NOMO-1 treated with DMSO at 0.1 percent for 48 hours (cell line): ENCODE data around the gene MOB3B.
"Not testable (repeated sequence)": the region's sequence is repeated elsewhere in the genome, so short reads cannot be mapped to it uniquely, and the experiment has no call there.

ENCODE experiments used
- DNase-seq: peaks from one replicate; lab custom pipeline; 2025; ENCODE audit not compliant: unreplicated experiment; lab: John Stamatoyannopoulos, UW

MOB3B gene

DNA sequence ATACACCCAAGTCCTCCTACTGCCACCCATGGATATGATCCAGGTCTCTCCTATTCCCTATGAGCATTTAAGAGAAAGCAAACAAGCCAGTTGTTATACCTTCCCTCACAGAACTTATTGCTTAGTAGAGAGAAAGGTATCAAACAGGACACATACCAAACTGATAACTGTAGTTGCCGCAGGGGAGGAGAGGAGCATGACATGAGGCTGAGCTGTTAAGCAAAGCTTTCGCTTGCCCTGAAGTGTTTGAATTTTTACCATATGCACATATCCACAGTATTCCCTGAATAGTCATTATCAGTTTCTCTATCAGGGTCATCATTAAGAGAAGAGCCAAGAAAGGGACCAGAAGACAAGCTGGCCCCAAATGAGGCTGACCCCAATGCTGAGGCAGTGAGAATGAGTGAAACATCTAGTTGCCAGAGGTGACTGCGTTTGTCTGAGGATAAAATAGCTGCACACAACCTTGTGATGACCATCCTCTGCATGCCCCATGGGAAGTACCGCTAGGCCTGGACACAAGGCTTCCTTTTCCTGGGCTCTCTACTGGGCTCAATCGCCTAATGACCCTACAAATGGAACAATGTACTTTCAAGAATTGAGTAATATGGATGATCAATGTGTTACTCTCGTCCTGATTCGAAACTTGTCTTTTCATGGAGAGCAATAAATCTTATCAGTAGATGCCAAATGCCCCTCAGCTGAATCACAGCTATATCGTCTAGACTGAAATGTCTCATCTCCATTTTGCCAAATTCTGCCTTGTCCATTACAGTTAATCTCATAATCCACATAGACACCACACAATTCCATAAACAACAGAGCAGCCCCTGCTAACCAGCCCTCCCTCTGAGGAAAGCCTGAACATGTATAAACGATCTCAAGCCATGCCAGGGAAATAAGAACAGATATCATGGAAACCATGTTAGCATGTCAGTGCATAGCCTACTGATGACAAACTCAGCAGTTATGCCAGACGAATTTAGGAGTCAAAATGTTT, 9.8 kb downstream of the MOB3B start:
- DNase-seq, result no peak

DNA sequence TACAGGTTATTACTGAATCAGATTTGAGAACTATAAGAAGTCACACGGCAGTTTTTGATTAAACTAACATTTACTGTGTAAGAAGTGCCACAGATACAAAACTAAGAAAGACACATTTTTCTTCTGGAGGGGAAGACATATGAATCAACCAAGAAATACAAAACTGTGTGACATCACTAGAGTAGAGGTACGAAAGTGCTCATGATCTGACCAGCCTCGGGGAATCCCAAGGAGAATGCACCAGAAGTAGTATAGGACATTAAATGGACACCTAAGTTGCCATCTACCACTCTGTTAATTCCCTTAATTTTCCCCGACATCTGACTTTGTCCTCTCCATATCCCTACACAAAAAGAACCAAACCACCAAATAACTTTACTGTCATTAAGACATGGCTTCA, 10.8 kb downstream of the MOB3B start:
- no peak for DNase-seq

DNA sequence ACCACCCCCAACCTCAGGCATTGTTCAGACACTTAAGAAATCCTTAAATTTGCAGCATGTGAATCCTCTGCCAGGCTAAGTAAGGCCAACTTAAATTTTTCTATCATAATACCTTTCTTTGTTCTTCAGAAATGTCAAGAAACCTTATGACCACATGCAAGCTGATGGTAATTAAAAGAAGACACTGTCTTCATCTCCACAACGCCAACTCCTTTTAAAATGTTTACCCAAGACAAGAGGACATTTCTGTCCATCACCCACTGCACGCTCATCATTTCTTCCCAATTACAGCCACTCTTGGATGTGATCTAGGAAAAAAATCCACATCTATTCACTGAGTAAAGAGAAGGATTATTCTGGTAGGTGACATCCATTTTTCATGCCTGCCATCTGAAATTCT, 11.6 kb downstream of the MOB3B start:
- DNase-seq, result no peak

DNA sequence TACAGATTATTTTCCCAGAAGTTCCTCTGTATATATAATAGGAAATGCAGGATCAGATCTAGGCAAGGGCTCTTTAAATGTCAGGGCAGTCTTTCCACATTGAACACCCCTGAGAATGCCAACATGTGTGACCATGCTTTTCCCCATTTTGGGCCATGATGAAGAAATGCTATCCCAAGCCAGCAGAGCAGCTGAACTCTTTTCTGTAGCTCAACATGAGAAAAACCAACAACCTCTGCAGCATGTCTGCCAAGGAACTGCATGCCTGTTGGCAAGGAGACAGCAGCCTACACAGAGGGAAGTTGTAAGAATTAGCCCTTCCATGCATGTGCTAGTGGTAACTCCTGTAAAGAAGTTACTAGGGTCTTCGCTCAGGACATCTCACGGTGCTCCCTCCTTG, 15.1 kb downstream of the MOB3B start:
- no peak for DNase-seq

DNA sequence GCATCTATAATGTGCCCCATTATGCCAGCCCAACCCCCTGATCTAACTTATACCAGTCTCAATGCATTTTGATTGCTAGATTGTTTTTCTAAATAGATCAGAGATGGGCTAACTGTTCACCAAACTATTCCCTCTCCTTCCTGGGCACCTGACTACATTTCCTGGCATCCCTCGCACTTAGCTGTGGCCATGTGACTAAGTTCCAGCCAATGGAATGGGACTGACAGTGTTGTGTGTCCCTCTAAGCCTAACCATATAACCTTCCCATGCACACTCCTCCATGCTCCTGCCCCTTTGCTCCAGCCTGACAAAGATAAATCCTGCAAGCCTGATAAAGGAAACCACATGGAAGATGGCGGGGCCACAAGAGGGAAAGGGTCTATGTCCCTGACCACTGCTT, 17.8 kb downstream of the MOB3B start:
- no peak for DNase-seq

DNA sequence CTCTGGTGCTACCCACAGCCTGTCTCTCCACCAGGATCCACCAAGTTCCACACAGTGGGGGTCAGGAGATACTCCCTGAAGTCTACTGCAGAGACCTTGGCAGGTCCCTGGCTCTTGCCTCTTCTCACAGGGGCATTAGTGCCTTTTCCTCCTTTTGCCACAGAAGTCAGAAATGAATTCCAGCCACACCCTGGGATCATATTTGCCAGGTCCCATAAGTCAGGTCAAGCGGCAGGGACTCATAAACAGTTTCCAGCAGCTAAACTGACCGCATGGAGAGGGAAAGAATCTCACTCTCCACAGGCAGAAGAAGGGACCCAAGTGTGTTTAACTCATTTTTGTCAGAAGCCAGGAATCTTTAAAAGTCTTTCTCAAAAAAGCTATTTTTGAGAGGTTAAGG, 18.8 kb downstream of the MOB3B start:
- DNase-seq, result no peak

DNA sequence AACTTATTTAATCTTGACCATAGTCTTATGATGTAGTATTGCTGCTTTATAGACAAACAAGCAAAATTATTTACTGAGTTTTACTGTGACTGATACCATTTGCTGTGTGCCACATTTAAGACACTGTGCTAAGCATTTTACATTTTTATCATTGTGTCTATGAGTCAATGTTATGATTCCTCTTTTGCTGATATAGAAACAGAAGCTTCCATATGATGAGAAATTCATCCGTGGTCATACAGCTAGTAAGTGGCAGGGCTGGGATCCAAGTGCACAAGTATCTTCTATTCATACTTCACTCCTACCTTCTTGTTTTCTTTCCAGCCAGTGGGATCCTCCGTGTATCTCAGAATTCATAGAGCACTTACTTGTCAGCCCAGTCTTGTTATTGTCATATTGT, 22.6 kb downstream of the MOB3B start:
- no peak for DNase-seq

DNA sequence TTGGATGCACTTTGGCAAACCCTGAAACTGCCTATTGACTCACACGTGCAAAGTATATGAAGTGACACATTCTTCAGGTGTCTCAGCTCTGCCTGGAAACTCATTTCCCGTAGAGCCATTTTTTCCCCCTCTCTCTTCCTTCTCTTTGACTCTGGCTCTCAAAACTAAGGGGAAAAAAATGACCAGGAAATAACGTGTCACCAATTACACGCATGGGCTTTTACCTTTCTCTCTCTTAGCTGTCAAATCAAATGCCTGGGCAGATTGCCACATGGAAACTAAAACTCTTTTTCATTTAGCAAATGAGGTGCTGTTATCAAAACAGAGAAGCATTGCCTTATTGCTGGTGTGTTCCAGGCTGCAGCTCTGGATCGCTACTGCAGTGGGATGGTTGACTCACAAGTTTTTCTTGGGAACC, 23.9 kb downstream of the MOB3B start:
- no peak for DNase-seq

DNA sequence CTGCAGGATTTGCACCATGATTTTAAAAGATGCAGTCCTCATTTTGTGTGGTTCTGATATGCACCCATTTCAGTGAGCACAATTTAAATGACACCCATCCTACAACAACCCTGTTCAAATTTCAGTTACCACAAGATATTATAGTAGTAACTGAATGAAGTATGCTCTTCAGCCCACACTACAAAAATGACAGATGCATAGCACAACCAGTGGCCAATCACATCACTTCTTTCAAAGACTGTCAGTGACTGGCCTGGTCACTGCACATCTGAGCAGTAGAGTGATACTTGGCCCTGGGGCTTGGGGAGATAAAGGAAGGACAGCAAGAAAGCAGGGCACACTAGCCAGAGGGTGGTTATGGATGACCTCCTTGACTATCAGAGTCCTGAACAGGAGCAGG, 25.4 kb downstream of the MOB3B start:
- no peak for DNase-seq

DNA sequence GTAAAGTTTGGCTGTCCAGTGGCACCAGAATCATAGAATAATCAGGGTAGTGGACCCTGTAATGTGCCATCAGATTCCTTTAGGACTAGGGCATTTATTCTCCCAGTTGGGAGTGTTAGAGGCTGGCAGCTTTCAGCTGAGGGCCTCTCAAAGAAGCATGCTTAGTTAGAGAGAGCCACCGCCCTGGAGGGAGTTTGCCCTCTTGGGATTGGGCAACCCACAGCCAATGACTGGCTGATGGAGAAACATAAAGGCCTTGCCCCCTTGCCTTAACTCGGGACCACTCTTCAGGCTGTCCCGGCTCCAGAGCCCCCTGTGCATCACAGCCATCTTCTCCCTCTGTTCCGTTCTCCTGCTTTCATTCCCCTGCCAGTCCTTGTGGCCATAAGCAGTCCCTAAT, 26.0 kb downstream of the MOB3B start:
- no peak for DNase-seq

DNA sequence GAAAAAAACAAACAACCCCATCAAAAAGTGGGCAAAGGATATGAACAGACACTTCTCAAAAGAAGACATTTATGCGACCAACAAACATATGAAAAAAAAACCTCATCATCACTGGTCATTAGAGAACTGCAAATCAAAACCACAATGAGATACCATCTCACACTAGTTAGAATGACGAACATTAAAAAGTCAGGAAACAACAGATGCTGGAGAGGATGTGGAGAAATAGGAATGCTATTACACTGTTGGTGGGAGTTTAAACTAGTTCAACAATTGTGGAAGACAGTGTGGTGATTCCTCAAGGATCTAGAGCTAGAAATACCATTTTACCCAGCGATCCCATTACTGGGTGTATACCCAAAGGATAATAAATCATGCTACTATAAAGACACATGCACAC, 28.7 kb downstream of the MOB3B start:
- not testable (repeated sequence) for DNase-seq

DNA sequence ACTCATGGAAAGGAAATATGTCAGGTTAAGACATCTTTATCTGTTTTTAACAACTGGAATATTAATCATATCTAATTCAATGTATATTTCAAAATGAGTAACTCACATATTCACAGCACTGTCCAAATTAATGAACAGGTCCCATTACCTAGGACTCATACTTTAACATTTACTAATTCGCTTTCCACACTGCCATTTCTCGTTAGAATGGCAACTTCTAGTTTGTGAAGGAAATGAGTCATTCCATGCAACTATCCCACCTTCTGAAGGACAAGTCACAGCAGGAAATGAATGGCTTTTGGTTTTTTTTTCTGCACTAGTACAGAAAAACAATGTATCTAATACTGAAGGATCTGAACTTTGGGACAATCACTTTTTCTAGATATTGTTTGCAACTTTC, 30.2 kb downstream of the MOB3B start:
- no peak for DNase-seq

DNA sequence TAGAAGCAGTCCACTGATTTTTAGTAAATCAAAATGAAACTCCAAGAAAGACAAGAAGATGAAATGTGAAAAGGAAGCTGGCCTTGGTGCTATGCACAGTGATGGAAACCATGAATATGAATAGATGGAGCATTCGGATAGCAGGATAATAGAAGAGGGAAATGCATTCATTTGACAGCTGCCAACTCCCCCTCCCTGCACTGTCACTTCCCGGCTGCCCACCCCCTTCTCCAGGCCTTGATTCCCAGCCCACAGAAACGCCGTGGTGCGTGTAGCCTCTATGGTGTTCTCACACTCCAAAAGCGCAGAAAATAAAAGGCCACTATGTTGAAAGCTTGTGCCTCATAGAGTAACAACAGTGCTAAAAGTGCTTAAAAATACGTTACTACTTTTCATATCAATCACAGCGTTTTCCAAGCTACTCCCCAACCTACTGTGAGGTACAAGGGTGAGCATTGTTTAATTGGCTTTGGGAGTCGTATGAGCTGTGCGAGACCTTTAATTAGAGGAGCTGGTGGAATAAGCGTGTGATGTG, 31.7 kb downstream of the MOB3B start:
- no peak for DNase-seq

DNA sequence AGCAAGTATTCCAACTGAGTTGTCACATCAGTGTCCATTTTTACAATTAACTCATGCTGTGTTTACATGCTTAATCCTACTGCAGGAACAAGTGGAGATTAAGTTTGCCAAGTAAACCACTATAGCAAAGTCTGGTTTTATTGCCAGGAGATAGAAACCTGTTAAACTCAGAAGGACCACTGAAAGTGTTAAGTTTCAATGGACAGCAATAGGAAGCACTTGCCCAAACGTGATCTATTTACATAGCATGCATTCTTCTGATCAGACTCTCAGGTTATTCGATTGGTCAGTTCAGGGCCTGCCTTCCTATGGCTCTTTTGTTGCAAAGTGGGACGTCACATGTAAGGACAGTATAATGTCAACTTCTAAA, 33.5 kb downstream of the MOB3B start:
- no peak for DNase-seq

DNA sequence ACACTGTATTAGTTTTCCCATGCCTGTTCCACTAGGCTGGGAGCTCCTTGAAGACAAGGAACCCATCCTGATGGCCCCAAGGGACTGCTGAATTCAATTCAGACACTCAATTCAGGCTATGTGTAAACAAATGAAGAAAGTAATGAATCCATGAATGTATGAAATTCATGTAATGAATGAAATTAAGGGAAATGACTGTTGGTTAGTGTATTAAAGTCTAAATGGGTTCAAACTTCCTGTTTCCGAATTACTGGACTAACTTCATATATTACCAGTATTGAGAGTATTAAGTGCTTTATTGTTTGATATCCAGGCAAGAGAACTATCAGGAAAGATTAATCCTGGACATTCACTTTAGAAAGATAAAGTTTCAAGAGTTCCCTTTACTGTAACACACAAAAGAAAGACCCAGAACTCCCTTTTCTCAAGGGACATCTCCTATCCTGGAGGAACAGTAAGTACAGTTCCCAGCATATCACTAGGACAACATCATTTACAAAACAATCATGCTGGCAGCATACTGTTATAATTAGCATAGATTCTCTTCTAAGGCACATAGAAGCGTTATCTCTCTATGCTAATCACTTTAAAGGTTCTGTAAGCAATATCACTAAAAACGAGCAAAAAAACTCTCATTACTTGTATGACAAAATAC, 34.0 kb downstream of the MOB3B start:
- DNase-seq, result no peak

DNA sequence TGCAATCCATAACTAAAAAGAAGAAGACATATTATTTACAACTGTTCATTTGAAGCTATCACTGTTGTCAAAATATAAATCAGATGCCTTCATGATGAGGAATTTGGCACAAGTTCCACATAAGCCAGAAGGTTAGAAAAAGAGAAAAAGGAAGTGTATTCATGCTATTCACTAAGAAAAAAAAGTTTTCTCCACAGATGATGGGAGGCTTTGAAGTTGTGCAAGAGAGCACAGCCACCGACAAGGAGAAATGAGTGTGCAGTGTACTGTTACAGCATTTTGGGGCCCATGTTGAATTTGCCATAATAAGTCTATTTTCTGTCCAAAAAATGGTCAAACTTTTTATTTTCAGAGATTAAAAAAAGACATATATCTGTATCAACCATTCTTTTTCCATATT, 38.5 kb downstream of the MOB3B start:
- DNase-seq, result no peak

DNA sequence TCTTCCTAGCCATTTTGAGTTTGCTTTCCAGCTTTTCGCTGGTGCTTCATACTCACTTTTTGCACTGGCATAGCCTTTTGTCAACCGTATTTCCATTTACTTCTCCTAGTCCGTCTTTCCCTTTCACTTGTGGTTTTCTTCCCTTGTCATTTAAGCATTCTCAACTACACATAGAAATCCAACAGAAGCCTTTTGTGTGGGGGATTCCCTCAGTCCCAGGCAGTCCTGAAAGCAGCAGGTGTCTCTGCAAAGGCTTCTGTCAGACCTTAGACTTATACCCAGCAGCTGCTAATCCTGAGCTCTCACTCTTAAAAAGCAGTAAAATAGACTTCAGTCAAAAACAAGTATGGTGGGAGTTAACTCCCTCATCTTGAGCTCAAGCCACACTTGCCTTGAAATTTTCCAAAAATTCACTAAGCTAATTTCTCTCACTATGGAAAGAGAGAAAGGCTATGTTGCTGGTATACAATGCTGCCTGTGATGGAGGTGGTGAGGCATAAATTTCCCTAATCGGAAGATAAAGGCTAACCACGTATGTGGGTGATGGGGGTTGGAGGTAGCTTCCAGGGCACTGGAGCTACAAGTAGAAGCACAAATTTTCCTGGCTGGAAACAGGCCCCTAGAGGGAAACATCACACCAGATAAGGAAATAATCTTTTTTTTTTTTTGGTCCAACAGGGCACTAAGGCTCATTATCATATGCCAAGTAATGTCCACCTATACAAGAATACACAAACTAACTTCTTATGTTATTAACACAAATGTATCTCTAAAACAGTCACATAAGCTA, 40.3 kb downstream of the MOB3B start:
- no peak for DNase-seq

DNA sequence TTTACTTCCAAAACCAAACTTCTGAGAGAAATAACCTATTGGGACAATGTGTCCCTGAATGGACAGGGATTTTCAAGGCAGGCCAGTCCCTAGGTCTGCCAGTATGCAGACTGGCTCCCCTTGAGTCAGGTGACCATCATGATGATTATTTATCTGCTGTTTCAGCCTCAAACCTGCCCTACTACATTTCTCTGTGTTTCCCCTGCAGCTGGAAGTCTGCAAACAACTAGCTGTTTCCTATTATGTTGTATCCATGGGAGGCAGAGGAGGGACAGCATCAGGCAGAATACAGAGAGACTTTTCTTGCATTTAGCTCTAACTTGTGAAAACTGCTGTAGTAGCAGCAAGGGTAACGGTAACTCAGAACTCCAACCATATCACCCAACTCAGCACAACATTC, 41.7 kb downstream of the MOB3B start:
- no peak for DNase-seq

DNA sequence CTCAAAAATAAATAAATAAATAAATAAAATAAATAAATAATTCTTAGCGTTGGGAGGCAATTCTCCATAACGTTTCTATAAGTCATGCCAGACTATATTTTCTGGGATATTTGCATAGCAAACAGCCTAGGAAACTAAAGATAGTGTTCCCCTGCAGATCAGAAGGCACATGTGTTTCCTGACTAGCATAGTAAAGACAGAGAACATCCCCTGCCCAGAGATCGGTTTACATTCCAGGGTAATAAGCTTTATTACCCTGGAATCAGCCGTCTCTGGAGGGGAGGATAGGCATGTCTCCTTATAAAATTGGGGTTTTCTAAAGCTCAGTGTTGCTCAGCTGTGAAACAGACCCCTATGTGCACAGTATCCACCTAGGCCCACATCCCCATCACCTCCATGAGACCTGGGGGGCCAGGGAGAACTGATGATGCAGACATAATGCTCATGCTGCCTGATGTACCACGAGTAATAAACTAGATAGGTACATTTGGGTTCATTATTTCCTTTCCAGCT, 42.4 kb downstream of the MOB3B start:
- DNase-seq, result no peak

DNA sequence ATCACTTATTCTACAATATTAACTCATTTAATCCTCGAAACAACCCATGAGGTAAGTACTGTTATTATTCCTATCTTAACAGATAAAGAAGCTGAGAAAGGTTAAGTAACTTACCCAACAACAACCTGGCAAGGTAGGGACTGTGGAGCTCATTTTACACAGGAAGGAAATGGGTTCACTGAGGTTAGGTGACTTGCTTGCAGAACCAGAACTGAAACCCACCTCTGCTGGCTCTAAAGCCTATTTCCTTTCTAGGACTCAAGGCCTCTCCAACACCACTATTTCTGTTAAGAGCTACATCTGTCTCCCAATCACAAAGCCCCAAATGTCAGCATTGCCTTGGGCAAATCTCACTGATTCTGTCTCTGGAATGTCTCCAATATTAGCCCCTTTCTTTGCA, 44.5 kb downstream of the MOB3B start:
- DNase-seq, result no peak

DNA sequence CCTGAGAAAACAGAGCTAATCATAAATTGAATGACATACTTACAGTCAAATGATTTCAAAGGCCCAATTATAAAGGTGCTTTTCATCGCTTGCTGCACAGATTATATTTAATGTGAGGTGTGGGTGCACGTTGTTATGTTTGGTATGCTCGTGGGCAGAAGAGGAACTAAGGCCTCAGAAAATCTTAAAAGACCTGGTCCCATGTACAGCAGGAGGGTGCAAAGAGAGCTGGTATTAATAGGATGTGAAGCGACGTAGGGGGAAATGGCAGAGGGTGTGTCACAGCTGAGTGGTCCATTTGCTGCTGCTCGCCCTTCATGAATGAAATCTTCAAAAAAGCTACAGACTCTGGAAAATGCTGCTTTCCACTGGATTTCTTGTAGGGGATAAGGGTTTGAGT, 46.0 kb downstream of the MOB3B start:
- no peak for DNase-seq
